Gastroesophageal sphincter (tissue), 4 donors: ENCODE results near the gene PTPRO. TPM values are rescaled to one million over a fixed set of nuclear protein-coding genes. Genes with fewer than 3 reads are reported as not detected.

ENCODE experiments used
- ATAC-seq: fragments of 150-250 bp; one replicate; pipeline ENCODE4 v1.9.1; 2016; ENCODE audit warnings: mild to moderate bottlenecking, moderate library complexity
- H3K27ac ChIP-seq, 4 donors: fragments of 200-600 bp; sonication (generic) in 3 of 4; 1 replicate in 3 of 4; 2 replicates in 1 of 4; pipeline ENCODE4 v1.5.1; 2016 to 2019
- H3K27me3 ChIP-seq: fragments of 200-600 bp; sonication (generic); one replicate; pipeline ENCODE4 v1.5.1; 2019
- H3K36me3 ChIP-seq, 2 donors: fragments of 200-600 bp; sonication (generic); one replicate each; pipeline ENCODE4 v1.5.1; 2019; ENCODE audit warnings: control low read depth in 1 of 2
- H3K4me1 ChIP-seq, 3 donors: fragments of 200-600 bp; sonication (generic); 1 replicate in 2 of 3; 2 replicates in 1 of 3; pipeline ENCODE4 v1.5.1; 2016 to 2019; ENCODE audit warnings: control low read depth in 2 of 3
- H3K4me3 ChIP-seq, 2 donors: fragments of 200-600 bp; sonication (generic); one replicate each; pipeline ENCODE4 v1.5.1; 2019; ENCODE audit warnings: mild to moderate bottlenecking in 1 of 2, moderate library complexity in 1 of 2
- H3K9me3 ChIP-seq, 3 donors: fragments of 200-600 bp; sonication (generic); one replicate each; pipeline ENCODE4 v1.5.1; 2017 to 2019; ENCODE audit warnings: control low read depth in 2 of 3
- EP300 ChIP-seq: sonication (generic); formaldehyde crosslinking; IDR thresholded peaks from one replicate; pipeline ENCODE4 v1.6.1; 2017; ENCODE audit warnings: antibody characterized with exemption, mild to moderate bottlenecking
- POLR2A ChIP-seq, 2 donors: fragments of 450-650 bp; IDR thresholded peaks; one replicate each; pipeline ENCODE4 v1.6.1; 2017; ENCODE audit warnings: antibody characterized with exemption in 2 of 2, mild to moderate bottlenecking in 2 of 2, moderate library complexity in 1 of 2
- POLR2AphosphoS5 ChIP-seq: sonication (generic); formaldehyde crosslinking; IDR thresholded peaks from one replicate; pipeline ENCODE4 v1.6.1; 2017; ENCODE audit warnings: antibody characterized with exemption
- WGBS, 2 donors: methylation state at CpG; one replicate each; pipeline ENCODE4 v1.1.5; 2018; ENCODE audit warnings: low coverage in 1 of 2; 5-methylcytosine and 5-hydroxymethylcytosine counted together
- total RNA-seq, 4 donors: library from RNA; depleted of rRNA; stranded (reverse); fragments of >200 nt; gene quantifications; one replicate each; pipeline ENCODE4 v1.1.0, GENCODE V29; 2016
- TF ChIP-seq, protein P1 (sequence below), 4 experiments: fragments of 200-600 bp in 2 of 4; fragments of 450-650 bp in 2 of 4; sonication (generic) in 1 of 4; IDR thresholded peaks; one replicate each; pipeline ENCODE4 v1.5.1; 2017 to 2019; ENCODE audit warnings: antibody characterized with exemption in 4 of 4, mild to moderate bottlenecking in 2 of 4, moderate library complexity in 2 of 4

Gene PTPRO
- total RNA-seq, 4 donors from 2014 or later: 0.50 to 10.7 (median 2.8) TPM

DNA sequence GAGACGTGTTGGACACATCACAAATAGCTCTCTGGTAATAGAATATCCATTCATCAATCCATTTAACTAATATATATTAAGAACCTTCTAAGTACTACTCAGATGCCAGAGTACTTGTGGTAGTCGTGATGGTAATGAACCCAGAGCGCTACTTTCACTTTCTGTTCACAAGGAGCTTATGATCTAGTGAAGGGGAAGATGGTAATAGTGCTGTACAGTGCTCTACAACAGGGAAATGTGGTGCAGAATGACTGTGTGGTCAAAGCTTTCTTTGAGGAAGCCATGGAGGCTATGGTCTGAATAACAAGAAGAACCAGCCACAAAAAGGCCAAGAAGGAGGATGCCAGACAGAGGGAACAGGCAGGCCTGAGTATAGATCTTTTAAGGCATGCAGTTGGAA, 212.0 kb downstream of the PTPRO start:
- Histone ChIP-seq H3K27me3 (no peaks in the 10 kb centered on the region), H3K4me1 (no peaks in the 10 kb centered on the region), H3K9me3 (peaks cover 0 to 3% (median 0%) of the 10 kb centered on the region in 3 donors), H3K4me3 (no peak overlapping the region), H3K27ac (peak overlapping the region in 1 of 4 donors; percentile 19), H3K36me3 (no peaks in the 10 kb centered on the region)
- WGBS, 2 donors: 60 to 73% methylated on average over 1 to 3 of the region's 3 CpGs
- ATAC-seq: no peak
- no peak for TF ChIP-seq EP300
- TF ChIP-seq POLR2AphosphoS5: no peak
- no peak for TF ChIP-seq POLR2A (IDR thresholded peaks at IDR 0.05)
- TF ChIP-seq, protein P1, sequence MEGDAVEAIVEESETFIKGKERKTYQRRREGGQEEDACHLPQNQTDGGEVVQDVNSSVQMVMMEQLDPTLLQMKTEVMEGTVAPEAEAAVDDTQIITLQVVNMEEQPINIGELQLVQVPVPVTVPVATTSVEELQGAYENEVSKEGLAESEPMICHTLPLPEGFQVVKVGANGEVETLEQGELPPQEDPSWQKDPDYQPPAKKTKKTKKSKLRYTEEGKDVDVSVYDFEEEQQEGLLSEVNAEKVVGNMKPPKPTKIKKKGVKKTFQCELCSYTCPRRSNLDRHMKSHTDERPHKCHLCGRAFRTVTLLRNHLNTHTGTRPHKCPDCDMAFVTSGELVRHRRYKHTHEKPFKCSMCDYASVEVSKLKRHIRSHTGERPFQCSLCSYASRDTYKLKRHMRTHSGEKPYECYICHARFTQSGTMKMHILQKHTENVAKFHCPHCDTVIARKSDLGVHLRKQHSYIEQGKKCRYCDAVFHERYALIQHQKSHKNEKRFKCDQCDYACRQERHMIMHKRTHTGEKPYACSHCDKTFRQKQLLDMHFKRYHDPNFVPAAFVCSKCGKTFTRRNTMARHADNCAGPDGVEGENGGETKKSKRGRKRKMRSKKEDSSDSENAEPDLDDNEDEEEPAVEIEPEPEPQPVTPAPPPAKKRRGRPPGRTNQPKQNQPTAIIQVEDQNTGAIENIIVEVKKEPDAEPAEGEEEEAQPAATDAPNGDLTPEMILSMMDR (IDR thresholded peaks at IDR 0.05): no peak

DNA sequence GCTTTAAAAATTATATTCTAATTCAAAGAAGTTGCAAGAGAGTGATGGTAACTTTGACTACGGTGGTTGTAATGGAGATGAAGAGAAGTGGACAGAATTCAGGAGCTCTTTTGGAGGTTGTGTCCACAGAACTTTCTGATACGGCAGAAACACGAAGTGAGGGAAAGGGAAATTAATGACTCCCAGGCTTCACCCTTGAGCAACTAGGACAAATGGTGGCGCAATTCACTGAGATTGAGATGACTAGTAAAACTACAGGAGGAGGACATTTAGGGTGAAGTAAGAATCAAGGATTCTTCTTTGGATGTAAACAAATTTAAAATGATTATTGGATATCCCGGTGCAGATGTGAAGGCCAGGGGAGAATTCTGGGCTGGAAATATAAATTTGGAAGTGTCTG, 212.6 kb downstream of the PTPRO start:
- TF ChIP-seq, protein P1 (IDR thresholded peaks at IDR 0.05): no peak
- no peak for TF ChIP-seq POLR2AphosphoS5
- no peak for TF ChIP-seq POLR2A (IDR thresholded peaks at IDR 0.05)
- TF ChIP-seq EP300: no peak
- Histone ChIP-seq H3K9me3 (no peaks in the 10 kb centered on the region), H3K27me3 (no peaks in the 10 kb centered on the region), H3K27ac (peak overlapping the region in 2 of 4 donors; percentile 11 to 19), H3K4me1 (no peaks in the 10 kb centered on the region), H3K4me3 (no peak overlapping the region), H3K36me3 (no peaks in the 10 kb centered on the region)
- no peak for ATAC-seq
- WGBS, 2 donors: 80 to 89% methylated on average over 5 of the region's 5 CpGs

DNA sequence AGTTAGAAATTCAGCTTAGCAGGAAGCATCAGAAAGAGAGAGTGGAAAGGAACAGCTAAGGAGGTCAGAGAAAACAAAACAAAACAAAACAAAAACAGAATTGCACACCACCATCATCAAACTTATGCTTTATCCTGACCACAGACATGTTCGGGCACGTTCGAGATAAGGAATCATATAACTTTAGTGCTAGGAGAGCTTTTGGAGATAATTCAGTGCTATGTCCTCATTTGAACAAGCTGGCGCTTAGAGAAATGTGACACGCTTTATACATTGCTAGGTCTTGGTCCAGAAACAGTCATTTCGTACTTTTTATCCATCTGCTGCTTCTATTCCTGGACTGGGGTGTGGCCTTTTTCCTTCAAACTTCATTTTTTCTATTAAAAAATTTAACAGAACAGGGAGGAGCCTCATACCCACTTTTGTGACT, 213.1 kb downstream of the PTPRO start:
- TF ChIP-seq EP300: no peak
- TF ChIP-seq POLR2A (IDR thresholded peaks at IDR 0.05): no peak
- TF ChIP-seq, protein P1 (IDR thresholded peaks at IDR 0.05): no peak
- no peak for TF ChIP-seq POLR2AphosphoS5
- H3K27me3 ChIP-seq: no peaks in the 10 kb centered on the region
- peak overlapping the region in 1 of 4 donors; percentile 11 for H3K27ac ChIP-seq
- WGBS, 2 donors: 76 to 83% methylated on average over 6 of the region's 6 CpGs
- H3K4me3 ChIP-seq: no peak overlapping the region
- no peaks in the 10 kb centered on the region for H3K36me3 ChIP-seq
- H3K9me3 ChIP-seq: no peaks in the 10 kb centered on the region
- no peak for ATAC-seq
- H3K4me1 ChIP-seq: no peaks in the 10 kb centered on the region

DNA sequence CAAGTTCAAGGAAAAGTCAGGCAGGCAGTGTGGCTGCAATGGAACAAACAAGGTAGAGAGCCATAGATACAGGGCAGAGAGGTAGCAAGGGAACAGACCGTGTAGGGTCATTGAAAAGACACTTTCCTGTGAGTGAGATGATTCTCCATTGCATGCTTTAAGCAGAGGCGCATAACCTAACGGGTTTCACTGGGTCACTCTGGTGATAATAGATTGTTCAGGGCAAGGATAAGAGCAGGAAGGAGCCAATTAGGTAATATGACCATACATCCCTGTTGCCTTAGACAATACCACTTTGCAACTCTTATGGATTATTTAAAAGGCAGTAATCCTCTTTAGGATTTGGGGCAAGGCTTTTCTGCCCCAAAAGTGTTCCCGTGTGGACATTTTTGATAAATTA, 214.1 kb downstream of the PTPRO start:
- Histone ChIP-seq H3K4me1 (no peaks in the 10 kb centered on the region), H3K27me3 (no peaks in the 10 kb centered on the region), H3K4me3 (no peak overlapping the region), H3K9me3 (no peaks in the 10 kb centered on the region), H3K36me3 (no peaks in the 10 kb centered on the region), H3K27ac (no peak overlapping the region)
- ATAC-seq: no peak
- WGBS, 2 donors: 65 to 78% methylated on average over 3 to 4 of the region's 4 CpGs
- no peak for TF ChIP-seq EP300
- TF ChIP-seq, protein P1 (IDR thresholded peaks at IDR 0.05): no peak
- TF ChIP-seq POLR2AphosphoS5: no peak
- no peak for TF ChIP-seq POLR2A (IDR thresholded peaks at IDR 0.05)

DNA sequence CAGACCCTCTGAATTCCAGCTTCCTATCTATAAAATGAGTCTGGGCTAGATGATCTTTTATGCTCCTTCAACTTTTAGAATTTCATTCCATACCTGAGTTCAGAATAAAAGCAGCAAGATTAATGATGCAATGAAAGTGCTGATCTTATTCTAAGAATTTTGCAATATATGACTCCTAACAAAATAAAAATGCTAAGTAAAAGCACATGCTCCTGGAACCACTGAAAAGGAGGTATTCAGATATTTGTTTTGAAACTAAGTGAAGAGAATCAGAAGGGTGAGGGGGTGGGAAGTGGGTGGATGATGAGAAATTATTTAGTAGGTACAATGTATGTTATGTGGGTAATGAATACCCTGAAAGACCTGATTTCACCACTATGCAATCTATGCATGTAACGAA, 216.6 kb downstream of the PTPRO start:
- Histone ChIP-seq H3K4me3 (no peak overlapping the region), H3K27ac (no peak overlapping the region), H3K9me3 (no peaks in the 10 kb centered on the region), H3K36me3 (no peaks in the 10 kb centered on the region), H3K27me3 (no peaks in the 10 kb centered on the region), H3K4me1 (no peaks in the 10 kb centered on the region)
- TF ChIP-seq POLR2AphosphoS5 (no peak), EP300 (no peak), POLR2A (IDR thresholded peaks at IDR 0.05) (no peak)
- TF ChIP-seq, protein P1 (IDR thresholded peaks at IDR 0.05): no peak
- 88 to 100% methylated on average over 1 of the region's 1 CpG for WGBS, 2 donors
- no peak for ATAC-seq
